Measurements from ENCODE around the gene FBXW8.
A peak's percentile ranks its signal among the peaks of the same experiment; 100 is the strongest.

The FBXW8 gene

DNA sequence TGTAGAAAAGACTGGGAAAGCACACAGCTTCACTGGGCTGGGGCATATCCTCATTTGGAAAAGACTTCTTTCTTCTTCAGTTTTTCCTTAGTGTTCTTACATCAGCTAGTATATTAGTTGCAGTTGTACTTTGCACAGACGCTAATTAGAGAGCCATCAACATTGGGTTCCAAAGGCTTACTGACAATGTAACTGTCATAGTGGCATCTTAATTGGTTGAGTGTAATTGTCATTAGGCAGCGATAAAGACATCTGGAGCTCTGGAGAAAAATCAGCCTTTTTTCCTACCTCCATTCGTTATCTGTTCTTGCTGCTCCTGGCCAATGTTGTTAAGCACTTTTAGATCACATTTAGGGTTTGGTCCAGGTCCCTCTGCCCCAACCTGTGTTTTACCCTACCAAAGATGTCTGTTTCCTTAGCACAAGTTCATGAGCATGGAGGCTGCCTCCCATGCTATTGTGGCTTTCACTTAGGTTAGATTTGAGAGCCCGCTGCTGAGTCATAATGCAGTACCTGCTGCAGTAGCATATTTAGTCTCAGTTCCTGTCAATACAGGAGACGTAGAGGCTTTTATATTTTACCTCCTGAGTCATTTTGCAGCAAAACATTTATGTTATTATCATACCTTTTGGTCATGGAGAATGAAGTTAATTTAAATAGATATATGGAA lies 49.2 kb downstream of the FBXW8 start:
- DNase-seq: peak; percentile 42

GRCh38 chr12:116962197-116962596 lies 51.4 kb downstream of the FBXW8 start:
- no peak for DNase-seq

- DNase-seq: no peak
Measured at GRCh38 chr12:116962783-116963356, 52.1 kb downstream of the FBXW8 start.

DNA sequence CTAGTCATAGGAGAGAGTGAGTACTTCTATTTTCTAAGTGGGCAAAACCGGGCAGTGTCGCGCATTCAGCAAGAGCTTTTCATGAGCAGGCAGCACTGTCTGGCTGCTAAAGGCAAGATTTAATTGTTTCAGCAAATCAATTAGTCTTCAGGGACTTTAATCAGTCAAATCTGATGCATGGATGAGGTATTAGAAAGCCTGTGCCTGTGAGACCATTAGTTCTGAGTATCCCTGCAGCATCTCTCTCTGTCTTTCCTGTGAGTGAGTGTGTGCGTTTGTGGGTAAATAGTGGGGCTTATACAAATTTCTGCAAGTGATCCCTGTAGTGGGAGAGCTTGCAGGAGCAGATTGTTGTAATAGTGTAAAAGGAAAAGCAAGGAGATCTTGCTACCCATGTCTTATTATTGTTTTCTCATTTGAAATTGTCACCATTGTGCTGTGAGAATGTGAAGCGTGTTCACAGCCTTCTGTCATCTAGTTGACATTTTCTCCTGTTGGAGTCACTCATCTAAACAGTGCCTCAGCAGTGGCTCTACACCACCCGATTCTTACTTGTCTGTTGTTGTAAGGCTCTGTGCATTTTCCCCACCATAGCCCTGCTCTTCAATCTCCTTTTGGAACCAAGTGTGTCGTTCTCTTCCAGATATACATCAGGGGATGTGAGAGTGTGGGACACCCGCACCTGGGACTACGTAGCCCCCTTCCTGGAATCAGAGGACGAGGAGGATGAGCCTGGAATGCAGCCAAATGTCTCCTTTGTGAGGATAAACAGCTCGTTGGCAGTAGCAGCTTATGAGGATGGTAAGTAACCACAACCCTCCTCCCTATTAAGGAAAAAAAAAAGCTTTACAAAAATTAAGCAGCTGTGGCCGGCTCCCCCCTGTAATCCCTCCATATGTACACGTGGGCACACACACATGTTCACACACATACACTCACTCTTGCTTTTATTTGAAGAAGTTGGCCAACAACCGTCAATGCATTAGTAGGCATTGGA lies 53.6 kb downstream of the FBXW8 start:
- DNase-seq: no peak

DNA sequence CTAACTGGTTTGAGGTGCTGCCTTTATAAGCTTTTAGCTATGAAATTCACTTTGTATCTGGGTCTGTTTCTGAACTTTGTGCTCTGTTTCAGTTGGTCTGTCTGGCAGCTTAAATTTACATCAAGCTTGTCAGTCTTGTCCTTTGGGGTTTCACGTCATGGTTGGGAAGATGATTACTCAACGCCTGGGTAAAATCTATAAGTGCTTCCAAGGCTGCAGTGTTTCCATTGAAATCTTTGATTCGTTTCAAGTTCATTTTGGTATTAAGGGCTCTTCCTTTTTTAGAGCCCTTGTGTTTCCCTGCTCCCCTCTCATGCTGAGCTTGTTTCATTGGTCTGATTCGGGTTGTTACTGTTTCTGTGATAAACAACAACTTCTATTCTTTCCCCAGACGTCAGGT lies 58.2 kb downstream of the FBXW8 start:
- no peak for DNase-seq

DNA sequence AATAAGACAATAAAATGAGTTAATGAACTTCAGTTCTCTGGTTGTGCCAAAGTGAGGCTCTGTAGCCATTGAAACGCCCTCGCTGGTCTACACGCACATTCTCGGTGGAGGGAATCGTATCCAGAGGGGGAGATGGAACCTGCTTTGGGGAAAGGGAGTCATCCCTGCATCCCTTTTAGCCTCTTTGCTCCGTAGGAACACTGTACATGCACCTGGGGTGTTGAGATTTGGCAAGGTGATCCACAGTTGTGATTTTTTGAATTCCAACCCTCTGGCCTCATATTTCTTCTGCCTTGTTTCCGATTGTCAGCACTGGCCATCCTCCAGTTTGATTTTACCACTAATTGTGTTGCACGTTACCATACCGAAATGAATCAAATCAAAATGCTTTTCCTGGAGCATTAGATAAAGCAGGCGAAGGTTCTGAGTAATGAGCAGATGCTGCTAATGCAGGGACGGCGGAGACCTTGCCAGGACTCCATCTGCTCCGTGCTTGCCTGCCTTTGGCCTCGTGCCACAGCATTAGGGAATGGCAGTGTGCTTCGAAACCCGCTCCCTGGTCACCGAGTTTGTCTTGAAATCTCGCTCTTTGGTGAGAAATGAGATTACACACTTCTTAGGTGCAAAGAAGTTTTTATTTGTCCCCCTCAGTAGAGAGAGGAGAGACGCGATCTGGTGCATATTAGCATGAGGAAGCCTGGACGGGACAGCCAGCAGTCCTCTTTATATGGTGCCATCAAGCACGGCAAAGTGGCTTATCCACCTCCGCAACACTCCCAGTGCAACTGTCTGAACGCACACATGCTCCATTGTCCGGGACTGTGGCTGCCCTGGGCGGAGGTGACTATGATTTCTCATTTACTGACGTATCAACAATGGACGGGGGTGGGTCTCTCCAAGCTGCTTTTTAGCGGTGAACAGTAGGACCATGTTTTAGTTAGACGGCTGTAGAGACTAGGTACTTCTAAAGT lies 59.1 kb downstream of the FBXW8 start:
- no peak for DNase-seq

DNA sequence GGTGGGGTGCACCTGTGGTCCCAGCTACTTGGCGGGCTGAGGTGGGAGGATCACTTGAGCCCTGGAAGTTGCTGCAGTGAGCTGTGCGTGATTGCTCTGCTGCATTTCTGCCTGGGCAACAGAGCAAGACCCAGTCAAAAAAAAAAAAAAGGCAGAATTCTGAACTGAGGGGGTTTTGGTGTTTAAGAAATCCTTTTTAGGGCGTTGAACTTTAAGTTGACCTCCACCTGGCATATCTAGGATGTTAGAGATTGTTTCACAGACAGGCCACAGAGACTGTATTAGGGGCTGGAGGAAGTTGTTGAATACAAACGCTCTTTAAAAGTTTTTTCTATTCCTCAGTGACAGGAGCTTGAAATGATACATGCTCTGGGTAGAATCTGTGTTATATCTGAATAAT lies 60.5 kb downstream of the FBXW8 start:
- no peak for DNase-seq

- DNase-seq: no peak
Measured at GRCh38 chr12:116975779-116976393, 65.1 kb downstream of the FBXW8 start.

DNA sequence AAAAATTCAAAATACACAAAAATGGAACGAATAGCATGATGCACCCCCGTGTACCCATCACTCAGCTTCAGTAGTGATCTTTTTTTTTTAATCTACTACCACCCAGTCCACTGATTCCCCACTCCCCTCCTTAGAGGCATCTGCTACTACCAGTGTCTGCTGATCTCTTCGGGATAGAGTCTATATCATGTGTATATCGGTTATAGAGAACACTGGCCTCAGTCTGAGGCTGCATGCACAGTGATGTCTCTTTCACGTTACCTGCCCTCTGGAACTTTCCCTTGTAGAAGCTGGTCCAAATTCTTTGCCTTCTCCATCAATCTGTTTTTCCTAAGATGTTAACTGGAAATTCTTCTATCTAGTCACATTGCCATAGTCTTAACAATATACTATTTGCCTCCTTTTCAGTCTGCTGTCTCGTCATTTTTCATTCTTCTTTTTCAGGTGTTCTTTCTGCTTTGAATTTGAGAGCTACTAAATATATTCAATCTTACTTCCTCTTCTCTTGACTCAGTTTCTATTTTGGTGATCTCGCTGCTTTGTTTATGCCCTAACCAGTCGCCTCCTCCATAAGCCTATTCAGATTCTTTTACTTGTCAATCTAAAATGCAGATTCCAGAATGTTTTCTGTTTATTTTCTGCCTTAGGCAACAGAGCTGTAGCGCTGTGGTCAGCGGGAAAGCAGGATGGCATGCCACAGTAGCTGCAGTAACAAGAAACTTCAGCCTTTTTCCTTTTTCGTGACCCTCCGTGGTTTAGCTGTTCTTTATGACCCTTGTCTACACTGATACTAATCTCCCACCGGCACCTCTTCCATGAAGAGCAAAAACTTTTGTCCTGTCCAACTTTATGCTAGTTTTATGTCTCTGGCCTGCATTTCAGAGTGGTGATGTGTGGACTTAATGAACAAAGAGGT lies 67.0 kb downstream of the FBXW8 start:
- DNase-seq: no peak

GRCh38 chr12:116978791-116979508 lies 68.2 kb downstream of the FBXW8 start:
- DNase-seq: no peak

DNA sequence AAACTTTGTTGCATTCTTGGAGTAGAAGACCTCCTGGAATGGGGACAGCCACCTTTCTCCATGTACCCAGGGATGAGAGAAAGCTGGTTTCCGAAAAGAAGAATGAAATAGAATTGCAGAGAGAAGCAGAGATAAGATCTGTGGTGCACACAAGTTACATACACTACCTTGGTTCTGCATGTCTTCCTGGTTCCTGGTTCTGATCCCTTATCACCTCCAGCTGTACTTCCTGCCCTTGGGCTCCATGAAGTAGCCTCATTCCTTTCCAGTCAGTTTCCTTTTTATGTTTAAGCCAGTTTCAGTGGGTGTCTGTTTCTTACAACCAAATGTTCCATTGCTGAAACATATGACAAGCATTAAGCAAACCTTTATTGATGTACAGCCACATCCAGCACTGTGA lies 69.3 kb downstream of the FBXW8 start:
- DNase-seq: no peak

GRCh38 chr12:116982791-116983411 lies 72.2 kb downstream of the FBXW8 start:
- DNase-seq: no peak

DNA sequence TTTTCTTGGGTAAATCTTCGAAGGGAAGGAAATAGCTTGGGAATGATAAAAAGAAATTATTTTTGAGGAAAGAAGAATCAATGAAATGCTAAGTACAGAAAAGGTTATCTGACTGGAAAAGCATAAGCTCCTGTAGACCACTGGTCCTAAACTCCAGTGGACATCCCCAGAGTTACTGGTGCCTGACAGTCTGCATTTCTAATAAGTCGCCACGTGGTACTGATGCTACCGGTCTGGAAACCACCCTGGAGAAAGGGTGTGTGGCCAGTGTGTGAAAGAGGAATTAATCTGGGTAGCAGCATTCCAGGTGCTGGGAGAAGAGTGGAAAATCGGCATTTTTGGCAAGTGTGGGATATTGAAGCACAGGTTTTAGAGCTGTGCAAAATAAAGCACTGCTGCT lies 73.3 kb downstream of the FBXW8 start:
- no peak for DNase-seq

GRCh38 chr12:116990329-116990728 lies 79.6 kb downstream of the FBXW8 start:
- DNase-seq: no peak

GRCh38 chr12:116990971-116991966 lies 80.5 kb downstream of the FBXW8 start:
- DNase-seq: no peak

DNA sequence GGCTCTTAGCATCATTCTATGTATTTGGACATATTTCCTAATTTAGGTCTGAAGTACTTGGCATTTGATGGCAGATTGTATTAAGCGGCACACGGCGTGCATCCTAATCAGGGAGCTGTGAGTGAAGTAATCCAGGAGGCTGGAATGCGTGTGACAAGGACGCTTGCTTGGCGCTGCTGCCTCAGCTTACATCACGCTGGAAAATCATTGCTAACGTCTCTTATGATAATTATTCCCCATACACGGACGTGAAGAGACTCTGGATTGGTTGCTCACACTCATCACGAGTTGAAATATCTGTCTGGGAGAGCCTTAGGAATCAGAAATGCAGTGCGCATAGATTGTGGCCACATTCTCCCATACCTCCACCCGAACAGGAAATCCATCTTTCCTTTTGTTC lies 85.3 kb downstream of the FBXW8 start:
- no peak for DNase-seq

DNA sequence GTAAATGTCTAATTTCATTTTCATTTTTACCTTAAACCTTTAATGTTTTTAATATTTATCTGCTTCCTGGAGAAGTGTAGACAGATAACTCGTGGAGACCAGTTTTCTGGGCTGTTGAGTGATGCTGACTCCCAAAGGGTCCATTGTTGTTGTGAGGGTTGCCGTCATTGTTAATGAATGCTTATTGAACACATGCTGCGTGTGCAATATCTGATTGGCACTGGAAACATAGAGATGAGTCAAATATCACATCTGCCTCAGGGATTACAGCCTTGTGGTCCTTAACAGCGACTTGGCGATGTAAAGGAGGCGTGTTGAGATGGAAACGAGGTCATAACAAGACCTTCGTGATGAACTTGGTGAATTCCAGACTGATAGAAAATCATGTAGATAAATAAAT lies 85.9 kb downstream of the FBXW8 start:
- no peak for DNase-seq

DNA sequence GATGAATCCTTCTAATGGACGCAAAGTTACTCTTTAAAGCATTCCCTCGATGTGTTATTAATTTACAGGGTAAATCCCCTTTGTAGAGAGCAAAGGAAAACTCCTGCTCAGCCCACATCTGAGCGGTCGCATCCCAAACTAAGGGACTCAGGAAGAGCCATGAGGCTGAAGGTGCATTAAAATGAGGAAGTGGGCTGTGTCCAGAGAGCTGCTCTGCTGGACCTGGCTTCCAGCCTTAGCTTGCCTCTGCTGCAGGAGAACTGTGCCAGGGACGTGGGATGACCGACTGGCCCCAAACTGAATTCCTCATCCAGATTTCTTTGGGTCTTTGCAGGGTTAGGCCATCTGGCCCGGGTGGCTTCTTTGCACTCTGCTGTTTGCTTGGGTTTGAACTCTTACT lies 88.3 kb downstream of the FBXW8 start:
- DNase-seq: no peak

DNA sequence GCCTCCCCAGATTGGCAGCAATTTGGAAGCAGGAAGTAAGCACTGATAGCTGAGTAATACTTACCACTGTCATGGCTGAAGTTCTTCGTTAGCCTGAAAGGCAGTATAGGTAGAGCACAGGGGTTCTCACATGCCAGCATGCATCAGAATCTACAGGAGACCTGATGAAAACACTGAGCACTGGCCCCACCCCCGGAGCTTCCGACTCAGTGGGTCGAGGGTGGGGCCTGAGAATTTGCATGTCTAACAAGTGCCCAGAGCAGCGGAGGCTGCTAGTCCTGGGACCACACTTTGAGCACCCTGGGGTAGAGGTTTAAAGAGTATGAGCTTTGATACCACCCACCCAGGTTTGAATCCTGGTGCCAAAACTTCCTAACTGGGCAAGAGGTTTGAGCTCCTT lies 89.6 kb downstream of the FBXW8 start:
- DNase-seq: no peak

All from activated naive CD4-positive, alpha-beta T cell treated with anti-CD3 and anti-CD28 coated beads, Interleukin-2, amount 50 U/mL, for 16 hours (primary cell).